AG04450 (cell line): ENCODE data around the gene POMT1. TPM values are rescaled to one million over a fixed set of nuclear protein-coding genes. Genes with fewer than 3 reads are reported as not detected.

Experiments
- CTCF ChIA-PET: fragments of 300-600, 350-600 bp; formaldehyde crosslinking; extraction: SDS; loops from one replicate; lab custom pipeline; 2022; ENCODE audit warnings: antibody characterized with exemption, inconsistent platforms; lab: Charles Lee
- POLR2A ChIA-PET: fragments of 350-600 bp; formaldehyde crosslinking; extraction: SDS; loops from one replicate; lab custom pipeline; 2021; ENCODE audit warnings: antibody characterized with exemption, inconsistent platforms; lab: Yijun Ruan, JAX
- DNase-seq: peaks from one replicate; pipeline ENCODE4 v3.0.0-alpha.2; 2011; ENCODE audit warnings: low read depth, low spot score
- H3K27ac ChIP-seq: one replicate; pipeline ENCODE4 v1.5.1; 2012; ENCODE audit warnings: low read depth, low read length, control low read depth
- H3K27me3 ChIP-seq: one replicate; pipeline ENCODE4 v1.6.0; 2012; ENCODE audit warnings: low read length; ENCODE audit not compliant: control insufficient read depth, insufficient read depth
- H3K4me3 ChIP-seq: 2 replicates; pipeline ENCODE4 v1.5.1; 2011; ENCODE audit warnings: mild to moderate bottlenecking, low read depth, low read length, control low read depth
- H3K9me3 ChIP-seq: 2 replicates; pipeline ENCODE4 v1.5.1; 2012; ENCODE audit warnings: low read length; ENCODE audit not compliant: control insufficient read depth, insufficient read depth
- CTCF ChIP-seq: IDR thresholded peaks from 2 replicates; pipeline ENCODE4 v1.5.1; 2011; ENCODE audit warnings: low read depth, low read length, control low read depth, inconsistent platforms
- polyA plus RNA-seq: library from polyadenylated mRNA; depleted of rRNA; stranded (reverse); fragments of >200 nt; gene quantifications from 2 replicates; pipeline ENCODE4 v1.2.3, GENCODE V29; 2011

POMT1 gene
- polyA plus RNA-seq, 1 experiment, result 23.8 TPM

GRCh38 chr9:131557855-131558548 is 55.3 kb downstream of the POMT1 start:
- peaks cover 30% of the 10 kb centered on the region for H3K9me3 ChIP-seq
- H3K27me3 ChIP-seq, result peaks cover 29% of the 10 kb centered on the region
- H3K27ac ChIP-seq, result no peak overlapping the region
- POLR2A ChIA-PET, result interaction anchor here (0.6 kb wide), 1 partner anchor 27 kb away, joined by 5 read pairs; no protein-coding TSS in a partner anchor
- H3K4me3 ChIP-seq, result no peak overlapping the region
- no peak for TF ChIP-seq CTCF
- CTCF ChIA-PET, result no interaction called here
- no peak for DNase-seq

GRCh38 chr9:131559421-131560000 is 56.8 kb downstream of the POMT1 start:
- CTCF ChIA-PET, result interaction anchor here (1.2 kb wide), 1 partner anchor 32 kb away, joined by 3 read pairs; no protein-coding TSS in a partner anchor
- DNase-seq, result no peak

GRCh38 chr9:131562032-131562959 is 59.6 kb downstream of the POMT1 start:
- CTCF ChIA-PET, result no interaction called here
- POLR2A ChIA-PET, result no interaction called here
- DNase-seq, result no peak
- no peak overlapping the region for H3K27ac ChIP-seq
- no peaks in the 10 kb centered on the region for H3K27me3 ChIP-seq
- peaks cover 16% of the 10 kb centered on the region for H3K9me3 ChIP-seq
- no peak for TF ChIP-seq CTCF
- H3K4me3 ChIP-seq, result no peak overlapping the region

More at GRCh38 chr9:131559421-131560000, 56.8 kb downstream of the POMT1 start:
- H3K27me3 ChIP-seq, result peaks cover 15% of the 10 kb centered on the region
- TF ChIP-seq CTCF, result no peak
- POLR2A ChIA-PET, result no interaction called here
- H3K9me3 ChIP-seq, result peaks cover 19% of the 10 kb centered on the region
- no peak overlapping the region for H3K27ac ChIP-seq
- H3K4me3 ChIP-seq, result no peak overlapping the region

GRCh38 chr9:131565369-131565768 is 62.7 kb downstream of the POMT1 start:
- no peak overlapping the region for H3K27ac ChIP-seq
- CTCF ChIA-PET, result interaction anchor here (1.2 kb wide), 1 partner anchor 175 kb away, joined by 4 read pairs; no protein-coding TSS in a partner anchor
- H3K4me3 ChIP-seq, result no peak overlapping the region
- no peaks in the 10 kb centered on the region for H3K27me3 ChIP-seq
- H3K9me3 ChIP-seq, result peaks cover 10% of the 10 kb centered on the region
- TF ChIP-seq CTCF, result no peak
- DNase-seq, result no peak
- POLR2A ChIA-PET, result no interaction called here
